ENCODE data around the gene SAMD10. TPM values are rescaled to one million over a fixed set of nuclear protein-coding genes. Genes with fewer than 3 reads are reported as not detected.
A peak's percentile ranks its signal among the peaks of the same experiment; 100 is the strongest.
"Not testable (repeated sequence)": the region's sequence is repeated elsewhere in the genome, so short reads cannot be mapped to it uniquely, and the experiment has no call there.

Gene SAMD10
- polyA plus RNA-seq, 3 donors = 0.34 to 2.4 (median 0.67) TPM

GRCh38 chr20:63973160-63973479 lies 6.3 kb downstream of the SAMD10 start:
- Histone ChIP-seq H3K4me1 (ENCODE audit: control insufficient read depth in 1 of 2, insufficient read depth in 2 of 2, low read length in 2 of 2) (peaks cover 19 to 37% of the 10 kb centered on the region in 2 donors), H3K9me3 (replicated peaks in 1 of 2; ENCODE audit: control insufficient read depth in 1 of 2, insufficient read depth in 1 of 2, low read length in 2 of 2) (no peaks in the 10 kb centered on the region), H3K27ac (ENCODE audit: low read depth in 1 of 2, low read length in 2 of 2) (no peak overlapping the region), H2AFZ (ENCODE audit: insufficient read depth, low read depth, low read length, poor library complexity, severe bottlenecking) (no peak overlapping the region), H3K79me2 (ENCODE audit: insufficient read depth, low read length) (no peaks in the 10 kb centered on the region), H3K4me3 (replicated peaks in 1 of 3; ENCODE audit: low read depth in 2 of 3, low read length in 3 of 3) (no peak overlapping the region), H3K9ac (ENCODE audit: insufficient read depth, low read length, poor library complexity, severe bottlenecking) (no peak overlapping the region), H3K36me3 (replicated peaks in 1 of 2; ENCODE audit: control insufficient read depth in 1 of 2, insufficient read depth in 2 of 2, low read length in 2 of 2) (no peaks in the 10 kb centered on the region), H3K27me3 (ENCODE audit: control insufficient read depth in 2 of 2, insufficient read depth in 2 of 2, low read length in 2 of 2) (peaks cover 0 to 18% of the 10 kb centered on the region in 2 donors), H4K20me1 (ENCODE audit: insufficient read depth, low read length) (no peaks in the 10 kb centered on the region), H3K4me2 (replicated peaks; ENCODE audit: extremely low read depth, low read length, poor library complexity, severe bottlenecking) (no peak overlapping the region)
- H3K36me3 Mint-ChIP-seq = peaks cover 0 to 3% of the 10 kb centered on the region in 2 donors
- peaks cover 0 to 12% (median 4%) of the 10 kb centered on the region in 7 donors for H3K9me3 Mint-ChIP-seq
- H3K4me1 Mint-ChIP-seq = peaks cover 30% of the 10 kb centered on the region
- TF ChIP-seq CTCF (IDR thresholded peaks at IDR 0.05) = no peak
- peak overlapping the region in 1 of 2 donors; percentile 46 for H3K4me3 Mint-ChIP-seq
- peaks cover 20 to 33% (median 21%) of the 10 kb centered on the region in 3 donors for H3K27me3 Mint-ChIP-seq (ENCODE audit: low read depth in 3 of 3)
- WGBS (ENCODE audit: insufficient coverage) = 100% methylated on average over 1 of the region's 3 CpGs
- intact Hi-C loops (cut with micrococcal nuclease) = loop anchor here (2.0 to 5.0 kb wide), 6 partner anchors 66 to 536 kb away; partner anchors contain the start of gene PTK6 (in 1 of the 2)
- peak overlapping the region in 1 of 7 donors; percentile 2 for H3K27ac Mint-ChIP-seq
- DNase-seq = no peak

- H3K36me3 Mint-ChIP-seq = peaks cover 0 to 3% of the 10 kb centered on the region in 2 donors
- Histone ChIP-seq H3K4me1 (ENCODE audit: control insufficient read depth in 1 of 2, insufficient read depth in 2 of 2, low read length in 2 of 2) (peaks cover 14 to 31% of the 10 kb centered on the region in 2 donors), H3K27me3 (ENCODE audit: control insufficient read depth in 2 of 2, insufficient read depth in 2 of 2, low read length in 2 of 2) (peaks cover 0 to 18% of the 10 kb centered on the region in 2 donors), H2AFZ (ENCODE audit: insufficient read depth, low read depth, low read length, poor library complexity, severe bottlenecking) (no peak overlapping the region), H3K9me3 (replicated peaks in 1 of 2; ENCODE audit: control insufficient read depth in 1 of 2, insufficient read depth in 1 of 2, low read length in 2 of 2) (no peaks in the 10 kb centered on the region), H3K79me2 (ENCODE audit: insufficient read depth, low read length) (no peaks in the 10 kb centered on the region), H3K27ac (ENCODE audit: low read depth in 1 of 2, low read length in 2 of 2) (no peak overlapping the region), H3K36me3 (replicated peaks in 1 of 2; ENCODE audit: control insufficient read depth in 1 of 2, insufficient read depth in 2 of 2, low read length in 2 of 2) (no peaks in the 10 kb centered on the region), H3K4me2 (replicated peaks; ENCODE audit: extremely low read depth, low read length, poor library complexity, severe bottlenecking) (no peak overlapping the region), H3K9ac (ENCODE audit: insufficient read depth, low read length, poor library complexity, severe bottlenecking) (no peak overlapping the region), H3K4me3 (replicated peaks in 1 of 3; ENCODE audit: low read depth in 2 of 3, low read length in 3 of 3) (no peak overlapping the region), H4K20me1 (ENCODE audit: insufficient read depth, low read length) (no peaks in the 10 kb centered on the region)
- H3K27ac Mint-ChIP-seq = no peak overlapping the region
- intact Hi-C loops (cut with micrococcal nuclease) = loop anchor here (2.0 to 5.0 kb wide), 6 partner anchors 65 to 535 kb away; partner anchors contain the start of gene PTK6 (in 1 of the 2)
- 77% methylated on average over 15 of the region's 18 CpGs for WGBS (ENCODE audit: insufficient coverage)
- peaks cover 0 to 12% (median 4%) of the 10 kb centered on the region in 7 donors for H3K9me3 Mint-ChIP-seq
- peak overlapping the region in 1 of 2 donors; percentile 5 for H3K4me3 Mint-ChIP-seq
- peaks cover 24% of the 10 kb centered on the region for H3K4me1 Mint-ChIP-seq
- TF ChIP-seq CTCF (IDR thresholded peaks at IDR 0.05) = no peak
- peak in 1 of 3 donors; percentile 6 for DNase-seq
- H3K27me3 Mint-ChIP-seq (ENCODE audit: low read depth in 3 of 3) = peaks cover 18 to 32% (median 21%) of the 10 kb centered on the region in 3 donors
Observed at GRCh38 chr20:63972312-63973159, 6.9 kb downstream of the SAMD10 start.

GRCh38 chr20:63971960-63972311 lies 7.5 kb downstream of the SAMD10 start:
- not testable (repeated sequence) for H3K36me3 ChIP-seq (replicated peaks in 1 of 2; ENCODE audit: control insufficient read depth in 1 of 2, insufficient read depth in 2 of 2, low read length in 2 of 2); H2AFZ ChIP-seq (ENCODE audit: insufficient read depth, low read depth, low read length, poor library complexity, severe bottlenecking); H3K9ac ChIP-seq (ENCODE audit: insufficient read depth, low read length, poor library complexity, severe bottlenecking); H4K20me1 ChIP-seq (ENCODE audit: insufficient read depth, low read length); H3K36me3 Mint-ChIP-seq; DNase-seq; H3K4me3 Mint-ChIP-seq; H3K4me3 ChIP-seq (replicated peaks in 1 of 3; ENCODE audit: low read depth in 2 of 3, low read length in 3 of 3); H3K27ac ChIP-seq (ENCODE audit: low read depth in 1 of 2, low read length in 2 of 2); H3K79me2 ChIP-seq (ENCODE audit: insufficient read depth, low read length); H3K4me2 ChIP-seq (replicated peaks; ENCODE audit: extremely low read depth, low read length, poor library complexity, severe bottlenecking); H3K9me3 ChIP-seq (replicated peaks in 1 of 2; ENCODE audit: control insufficient read depth in 1 of 2, insufficient read depth in 1 of 2, low read length in 2 of 2)
- Mint-ChIP-seq H3K4me1 (peaks cover 20% of the 10 kb centered on the region), H3K27me3 (ENCODE audit: low read depth in 3 of 3) (peaks cover 17 to 30% (median 22%) of the 10 kb centered on the region in 3 donors), H3K9me3 (peaks cover 0 to 16% (median 2%) of the 10 kb centered on the region in 7 donors), H3K27ac (peak overlapping the region in 1 of 7 donors; percentile 66)
- peaks cover 0 to 18% of the 10 kb centered on the region in 2 donors for H3K27me3 ChIP-seq (ENCODE audit: control insufficient read depth in 2 of 2, insufficient read depth in 2 of 2, low read length in 2 of 2)
- intact Hi-C loops (cut with micrococcal nuclease) = loop anchor here (2.0 to 5.0 kb wide), 6 partner anchors 65 to 535 kb away; partner anchors contain the start of gene PTK6 (in 1 of the 2)
- H3K4me1 ChIP-seq (ENCODE audit: control insufficient read depth in 1 of 2, insufficient read depth in 2 of 2, low read length in 2 of 2) = peaks cover 14 to 26% of the 10 kb centered on the region in 2 donors
- 54% methylated on average over 2 of the region's 10 CpGs for WGBS (ENCODE audit: insufficient coverage)
